ACC112 (cell line): Measurements from ENCODE around the gene PLEKHN1.
"Not testable (repeated sequence)": the region's sequence is repeated elsewhere in the genome, so short reads cannot be mapped to it uniquely, and the experiment has no call there.

Experiments used
- H2AFZ ChIP-seq: fragments of 200-600 bp; sonication (generic); one replicate; pipeline ENCODE4 v1.6.0; 2017; ENCODE audit warnings: antibody characterized with exemption, low read length; ENCODE audit not compliant: unreplicated experiment
- H3K27ac ChIP-seq: fragments of 200-600 bp; sonication (generic); 2 replicates; pipeline ENCODE4 v1.5.1; 2014; ENCODE audit warnings: low read depth, mild to moderate bottlenecking, antibody characterized with exemption, low read length, moderate library complexity
- H3K27me3 ChIP-seq: fragments of 200-600 bp; sonication (generic); 2 replicates; pipeline ENCODE4 v1.6.1; 2014; ENCODE audit warnings: mild to moderate bottlenecking, antibody characterized with exemption, low read length, moderate library complexity, mixed read lengths; ENCODE audit not compliant: insufficient read depth
- H3K36me3 ChIP-seq: fragments of 200-600 bp; sonication (generic); 2 replicates; pipeline ENCODE4 v1.6.1; 2016; ENCODE audit warnings: mild to moderate bottlenecking, antibody characterized with exemption, low read length, moderate library complexity, mixed read lengths; ENCODE audit not compliant: insufficient read depth
- H3K4me1 ChIP-seq: fragments of 200-600 bp; sonication (generic); one replicate; pipeline ENCODE4 v1.6.1; 2016; ENCODE audit warnings: low read length, mixed read lengths; ENCODE audit not compliant: insufficient read depth, unreplicated experiment, control insufficient read depth
- H3K4me3 ChIP-seq: fragments of 200-600 bp; sonication (generic); 2 replicates; pipeline ENCODE4 v1.5.1; 2014; ENCODE audit warnings: mild to moderate bottlenecking, low read depth, low read length
- H3K79me2 ChIP-seq: fragments of 200-600 bp; sonication (generic); one replicate; pipeline ENCODE4 v1.6.0; 2016; ENCODE audit warnings: low read length; ENCODE audit not compliant: control insufficient read depth, unreplicated experiment, insufficient read depth

PLEKHN1 gene

GRCh38 chr1:984476-984814 is 18.2 kb downstream of the PLEKHN1 start:
- peak overlapping the region; percentile 58; the same call in 1 of the 2 replicates for H3K4me3 ChIP-seq
- H3K27me3 ChIP-seq: peaks cover 14% of the 10 kb centered on the region; the same call in 1 of the 2 replicates
- no peaks in the 10 kb centered on the region for H3K79me2 ChIP-seq
- no peaks in the 10 kb centered on the region for H3K4me1 ChIP-seq
- no peak overlapping the region for H3K27ac ChIP-seq
- H3K36me3 ChIP-seq: no peaks in the 10 kb centered on the region
- H2AFZ ChIP-seq: no peak overlapping the region

DNA sequence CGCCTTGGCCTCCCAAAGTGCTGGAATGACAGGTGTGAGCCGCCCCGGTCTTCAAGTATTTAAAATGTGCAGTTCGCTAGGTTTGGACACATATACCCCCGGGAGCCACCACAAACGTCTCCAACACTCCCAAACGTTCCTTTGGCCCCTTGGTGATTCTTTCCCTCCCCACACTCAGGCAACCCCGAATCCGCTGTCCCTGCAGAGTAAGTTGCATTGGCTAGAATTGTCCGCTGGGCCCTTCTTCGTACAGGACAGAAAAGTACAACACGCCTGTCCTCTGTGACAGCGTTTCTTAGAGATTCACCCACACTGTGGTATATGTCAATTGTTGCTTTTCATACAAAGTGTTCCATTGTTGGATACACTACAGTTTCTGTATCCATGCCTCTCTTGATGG is 18.8 kb downstream of the PLEKHN1 start:
- Histone ChIP-seq H3K27ac (no peak overlapping the region), H3K4me1 (no peaks in the 10 kb centered on the region), H3K36me3 (no peaks in the 10 kb centered on the region), H2AFZ (no peak overlapping the region), H3K4me3 (no peak overlapping the region), H3K27me3 (peaks cover 16% of the 10 kb centered on the region; the same call in 1 of the 2 replicates), H3K79me2 (no peaks in the 10 kb centered on the region)

GRCh38 chr1:988061-988460 is 21.8 kb downstream of the PLEKHN1 start:
- H3K27me3 ChIP-seq, H3K4me1 ChIP-seq, H3K4me3 ChIP-seq, H3K79me2 ChIP-seq, H3K36me3 ChIP-seq, H2AFZ ChIP-seq, H3K27ac ChIP-seq: not testable (repeated sequence)

DNA sequence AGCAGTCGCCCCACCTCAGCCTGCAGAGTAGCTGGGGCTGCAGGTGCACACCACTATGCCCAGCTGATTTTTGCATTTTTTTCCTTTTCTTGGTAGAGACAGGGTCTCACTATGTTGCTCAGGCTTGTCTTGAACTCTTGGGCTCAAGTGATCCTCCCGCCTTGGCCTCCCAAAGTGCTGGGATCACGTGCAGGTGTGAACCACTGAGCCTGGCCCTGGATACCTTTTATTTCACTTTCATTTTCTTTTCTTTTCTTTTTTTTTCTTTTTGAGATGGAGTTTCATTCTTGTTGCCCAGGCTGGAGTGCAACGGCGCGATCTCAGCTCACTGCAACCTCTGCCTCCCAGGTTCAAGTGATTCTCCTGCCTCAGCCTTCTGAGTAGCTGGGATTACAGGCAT is 25.0 kb downstream of the PLEKHN1 start:
- not testable (repeated sequence) for H2AFZ ChIP-seq, H3K27me3 ChIP-seq, H3K27ac ChIP-seq, H3K4me1 ChIP-seq, H3K79me2 ChIP-seq, H3K4me3 ChIP-seq, H3K36me3 ChIP-seq

GRCh38 chr1:991895-992294 is 25.6 kb downstream of the PLEKHN1 start:
- peaks cover 9% of the 10 kb centered on the region; the same call in 1 of the 2 replicates for H3K27me3 ChIP-seq
- H3K4me1 ChIP-seq: no peaks in the 10 kb centered on the region
- H3K4me3 ChIP-seq: no peak overlapping the region
- H3K79me2 ChIP-seq: no peaks in the 10 kb centered on the region
- no peaks in the 10 kb centered on the region for H3K36me3 ChIP-seq
- no peak overlapping the region for H2AFZ ChIP-seq
- H3K27ac ChIP-seq: no peak overlapping the region

DNA sequence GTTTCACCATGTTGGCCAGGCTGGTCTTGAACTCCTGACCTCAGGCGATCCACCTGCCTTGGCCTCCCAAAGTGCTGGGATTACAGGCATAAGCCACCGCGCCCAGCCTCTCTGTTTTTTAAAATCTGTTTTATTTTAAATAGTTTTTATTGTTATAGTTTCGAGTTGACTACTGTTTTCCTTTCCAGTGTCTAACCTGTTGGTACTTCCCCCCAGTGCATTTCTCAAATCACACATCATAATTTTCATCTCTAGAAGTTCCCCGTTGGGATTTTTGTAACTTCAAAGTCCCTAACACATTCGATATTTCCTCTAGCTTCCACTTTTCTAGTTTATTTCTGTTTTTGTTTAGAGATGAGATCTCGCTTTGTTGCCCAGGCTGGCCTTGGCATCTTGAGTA is 26.1 kb downstream of the PLEKHN1 start:
- Histone ChIP-seq H3K4me3 (no peak overlapping the region), H3K4me1 (no peaks in the 10 kb centered on the region), H3K36me3 (no peaks in the 10 kb centered on the region), H3K27ac (no peak overlapping the region), H3K27me3 (peaks cover 9% of the 10 kb centered on the region; the same call in 1 of the 2 replicates), H3K79me2 (no peaks in the 10 kb centered on the region), H2AFZ (no peak overlapping the region)

GRCh38 chr1:993379-993995 is 27.2 kb downstream of the PLEKHN1 start:
- Histone ChIP-seq H3K4me1 (no peaks in the 10 kb centered on the region), H3K27me3 (peaks cover 9% of the 10 kb centered on the region; the same call in 1 of the 2 replicates)

DNA sequence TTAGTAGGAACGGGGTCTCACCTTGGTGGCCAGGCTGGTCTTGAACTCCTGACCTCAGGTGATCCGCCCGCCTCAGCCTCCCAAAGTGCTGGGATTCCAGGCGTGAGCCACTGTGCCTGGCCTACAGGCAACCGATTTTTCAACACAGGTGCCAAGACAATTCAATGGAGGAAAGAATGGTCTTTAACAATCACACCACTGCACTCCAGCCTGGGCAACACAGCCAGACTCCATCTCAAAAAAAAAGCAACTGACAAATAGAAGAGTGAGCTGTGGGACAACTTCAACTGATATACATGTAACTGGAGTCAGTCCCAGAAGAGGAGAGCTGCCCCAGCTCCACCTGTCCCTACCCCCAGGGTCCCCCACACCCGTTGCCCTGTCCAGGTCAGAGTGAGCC is 28.3 kb downstream of the PLEKHN1 start:
- H3K27me3 ChIP-seq, H3K4me1 ChIP-seq, H3K27ac ChIP-seq, H2AFZ ChIP-seq, H3K79me2 ChIP-seq, H3K4me3 ChIP-seq, H3K36me3 ChIP-seq: not testable (repeated sequence)

More at GRCh38 chr1:993379-993995, 27.2 kb downstream of the PLEKHN1 start:
- Histone ChIP-seq H3K4me3 (no peak overlapping the region), H3K27ac (no peak overlapping the region), H2AFZ (no peak overlapping the region), H3K79me2 (no peaks in the 10 kb centered on the region), H3K36me3 (no peaks in the 10 kb centered on the region)

DNA sequence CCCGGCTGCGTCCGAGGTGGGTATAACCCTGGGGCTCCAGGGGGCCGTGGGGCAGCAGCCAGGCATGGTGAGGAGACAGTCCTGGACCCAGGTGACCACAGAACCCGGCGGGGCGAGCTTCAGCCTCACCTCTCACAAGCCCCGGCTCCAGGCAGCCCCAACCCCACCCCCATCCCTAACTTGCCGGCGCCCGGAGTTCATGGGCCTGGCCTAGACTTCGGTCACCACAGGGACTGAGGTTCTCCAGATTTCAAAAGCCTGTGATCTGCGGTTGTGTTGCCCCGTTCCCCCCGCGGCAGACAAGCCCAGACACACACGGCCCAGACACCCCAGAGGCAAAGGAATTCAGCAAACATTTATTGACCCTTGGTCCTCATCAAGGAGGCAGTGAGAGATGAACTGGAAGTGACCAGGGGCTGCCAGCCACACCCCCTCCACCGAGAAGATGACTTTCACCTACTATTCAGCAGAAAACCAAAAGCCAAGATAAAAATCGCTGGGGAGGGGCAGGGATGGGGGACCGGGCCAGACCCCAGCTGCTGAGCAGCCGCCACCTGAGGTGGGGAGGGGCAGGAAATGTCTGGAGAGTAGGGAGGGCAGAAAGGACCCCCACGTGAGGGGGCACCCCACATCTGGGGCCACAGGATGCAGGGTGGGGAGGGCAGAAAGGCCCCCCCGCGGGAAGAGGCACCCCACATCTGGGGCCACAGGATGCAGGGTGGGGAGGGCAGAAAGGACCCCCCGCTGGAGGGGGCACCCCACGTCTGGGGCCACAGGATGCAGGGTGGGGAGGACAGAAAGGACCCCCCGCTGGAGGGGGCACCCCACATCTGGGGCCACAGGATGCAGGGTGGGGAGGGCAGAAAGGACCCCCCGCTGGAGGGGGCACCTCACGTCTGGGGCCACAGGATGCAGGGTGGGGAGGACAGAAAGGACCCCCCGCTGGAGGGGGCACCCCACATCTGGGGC is 29.7 kb downstream of the PLEKHN1 start:
- no peaks in the 10 kb centered on the region for H3K36me3 ChIP-seq
- H3K4me3 ChIP-seq: no peak overlapping the region
- H3K4me1 ChIP-seq: no peaks in the 10 kb centered on the region
- no peak overlapping the region for H2AFZ ChIP-seq
- H3K79me2 ChIP-seq: peaks cover 5% of the 10 kb centered on the region
- H3K27me3 ChIP-seq: peaks cover 3% of the 10 kb centered on the region; the same call in 1 of the 2 replicates
- H3K27ac ChIP-seq: no peak overlapping the region

DNA sequence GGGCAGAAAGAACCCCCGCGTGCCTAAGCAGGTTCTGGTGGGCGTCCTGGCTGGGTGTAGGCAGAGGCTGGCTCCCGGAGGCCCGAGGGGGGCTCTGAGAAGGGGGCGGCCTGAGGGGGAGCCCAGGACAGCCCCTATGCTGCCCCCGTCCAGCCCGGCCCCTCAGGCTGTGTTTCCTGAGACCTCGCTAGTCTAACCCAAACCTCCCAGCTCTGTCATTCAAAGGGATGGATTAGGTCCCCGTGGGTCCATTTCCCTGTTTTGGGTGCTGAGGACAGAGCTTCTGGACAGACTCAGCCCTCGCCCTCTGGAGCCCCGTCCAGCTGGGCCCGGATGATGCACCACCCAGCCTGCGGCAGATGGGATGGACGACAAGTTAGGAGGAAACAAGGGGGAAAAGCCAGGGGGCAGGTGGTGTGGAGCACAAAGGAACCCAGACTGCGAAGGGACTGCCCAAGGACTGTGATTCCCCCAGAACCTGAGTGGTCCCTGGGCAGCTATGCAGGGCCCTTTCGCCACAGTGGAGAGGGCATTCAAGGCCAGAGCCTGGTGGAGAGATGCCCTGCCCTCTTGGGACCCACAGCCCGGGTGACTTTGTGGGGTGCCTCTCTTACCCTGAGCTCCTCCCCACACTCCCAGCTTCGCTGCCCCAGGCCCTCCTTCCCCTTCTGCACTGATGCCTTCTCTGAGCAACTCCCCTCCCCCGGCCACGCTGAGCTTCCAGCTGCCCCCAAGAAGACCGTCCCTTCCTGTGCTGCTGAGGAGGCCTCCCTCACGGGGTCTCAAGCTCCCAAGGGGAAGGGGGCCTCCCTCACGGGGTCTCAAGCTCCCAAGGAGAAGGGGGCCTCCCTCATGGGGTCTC is 30.8 kb downstream of the PLEKHN1 start:
- Histone ChIP-seq H3K4me1 (no peaks in the 10 kb centered on the region), H3K36me3 (no peaks in the 10 kb centered on the region), H3K79me2 (peaks cover 5% of the 10 kb centered on the region), H3K4me3 (no peak overlapping the region), H2AFZ (no peak overlapping the region), H3K27me3 (peaks cover 3% of the 10 kb centered on the region; the same call in 1 of the 2 replicates), H3K27ac (no peak overlapping the region)
